ENCODE results near the gene SEPTIN6. TPM values are rescaled to one million over a fixed set of nuclear protein-coding genes. Genes with fewer than 3 reads are reported as not detected.

SEPTIN6 gene
- total RNA-seq: 15.9 and 17.6 TPM in 2 replicates

DNA sequence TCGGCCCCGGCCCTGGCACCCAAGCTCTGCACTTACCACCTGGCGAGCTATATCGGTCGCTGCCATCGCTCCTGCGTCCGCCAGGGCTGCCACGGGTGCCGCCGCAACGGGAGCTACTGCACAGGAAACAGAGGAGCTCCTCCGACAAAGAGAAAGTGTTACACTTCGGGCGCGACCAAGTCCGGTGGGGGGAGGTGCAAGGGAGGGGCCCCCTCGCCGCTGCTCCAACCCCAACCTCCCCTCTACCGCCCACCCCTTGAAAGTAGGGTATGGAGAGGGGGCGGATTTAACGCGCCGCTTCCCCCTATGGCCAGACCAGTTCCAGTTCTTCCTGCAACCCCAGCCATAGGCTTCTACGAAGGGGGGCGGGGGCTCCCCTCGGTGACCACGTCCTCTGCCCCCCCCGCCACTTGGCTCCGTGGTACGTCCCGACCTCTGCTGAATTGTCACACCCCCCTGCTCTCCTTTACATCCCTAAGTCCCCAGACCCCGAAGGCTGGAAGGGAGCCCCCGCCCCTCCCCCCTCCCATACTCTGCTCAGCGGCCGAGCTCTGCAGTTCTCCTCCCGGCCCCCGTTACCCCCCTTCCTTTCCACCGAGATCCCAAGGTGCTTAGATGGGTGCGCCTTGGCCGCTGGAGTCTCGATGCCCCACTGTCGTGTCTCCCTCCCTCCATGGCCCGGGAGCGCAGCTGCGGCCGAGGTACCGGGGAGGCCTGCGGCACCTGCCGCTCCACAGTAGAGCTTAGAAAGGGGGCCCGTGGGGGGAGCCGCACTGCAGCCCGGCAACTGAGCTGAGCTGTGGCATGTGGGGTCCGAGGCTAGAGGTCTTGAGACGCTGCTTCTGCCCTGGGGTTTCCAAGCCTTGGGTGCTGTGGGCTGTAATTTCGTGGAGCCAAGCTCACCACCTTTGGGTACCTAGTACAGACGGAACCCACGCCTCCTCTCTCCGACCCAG, at the start of gene SEPTIN6:
Gene SEPTIN6 (minus strand): TSS at position 129 of the 956 bp plus-strand sequence. CDS start 63 bp downstream, at position 66.

Other genes with a start within 250 kb of the SEPTIN6 start
- gene SLC25A5, start 224.7 kb downstream of the SEPTIN6 start, total RNA-seq: 130 and 232 TPM in 2 replicates
- 31.9 and 48.1 TPM in 2 replicates for gene STEEP1, start 127.8 kb downstream of the SEPTIN6 start, total RNA-seq
- 28.1 and 42.0 TPM in 2 replicates for gene UBE2A, start 118.6 kb downstream of the SEPTIN6 start, total RNA-seq
- 4.6 and 4.8 TPM in 2 replicates for gene NKRF, start 86.7 kb downstream of the SEPTIN6 start, total RNA-seq
- gene SOWAHD, start 65.4 kb upstream of the SEPTIN6 start, total RNA-seq: 0.17 TPM in 1 of 2 replicates, not detected in the other
- 1,956 and 4,290 TPM in 2 replicates for gene RPL39, start 98.5 kb upstream of the SEPTIN6 start, total RNA-seq
- 1.8 and 2.8 TPM in 2 replicates for gene UPF3B, start 159.8 kb upstream of the SEPTIN6 start, total RNA-seq
- gene RNF113A, start 178.6 kb upstream of the SEPTIN6 start, total RNA-seq: 13.7 and 17.2 TPM in 2 replicates
- 29.8 and 58.3 TPM in 2 replicates for gene NDUFA1, start 178.7 kb upstream of the SEPTIN6 start, total RNA-seq
- not detected in 2 replicates for gene AKAP14, start 202.7 kb upstream of the SEPTIN6 start, total RNA-seq